ENCODE results near the gene RTRAF.

- TF ChIP-seq CTCF (IDR thresholded peaks at IDR 0.05) (no peak), POLR2A (IDR thresholded peaks at IDR 0.05) (no peak)
These were observed 55.6 kb downstream of the RTRAF start for GRCh38 chr14:52044791-52045522.
